GM18505 (cell line): Measurements from ENCODE around the gene RGS13.
A peak's percentile ranks its signal among the peaks of the same experiment; 100 is the strongest.
"Not testable (repeated sequence)": the region's sequence is repeated elsewhere in the genome, so short reads cannot be mapped to it uniquely, and the experiment has no call there.

ENCODE experiments used
- ATAC-seq: cut with Tn5 transposase; IDR thresholded peaks from one replicate; pipeline ENCODE4 v1.9.1; 2021; ENCODE audit not compliant: unreplicated experiment
- POLR2A ChIP-seq: IDR thresholded peaks from 4 replicates; pipeline ENCODE4 v1.6.1; 2011; ENCODE audit warnings: borderline replicate concordance; ENCODE audit not compliant: insufficient read depth, insufficient read length; ENCODE audit errors: extremely low read depth

RGS13 gene

GRCh38 chr1:192678099-192678498, 42.2 kb downstream of the RGS13 start:
- no peak for ATAC-seq
- TF ChIP-seq POLR2A, result no peak

DNA sequence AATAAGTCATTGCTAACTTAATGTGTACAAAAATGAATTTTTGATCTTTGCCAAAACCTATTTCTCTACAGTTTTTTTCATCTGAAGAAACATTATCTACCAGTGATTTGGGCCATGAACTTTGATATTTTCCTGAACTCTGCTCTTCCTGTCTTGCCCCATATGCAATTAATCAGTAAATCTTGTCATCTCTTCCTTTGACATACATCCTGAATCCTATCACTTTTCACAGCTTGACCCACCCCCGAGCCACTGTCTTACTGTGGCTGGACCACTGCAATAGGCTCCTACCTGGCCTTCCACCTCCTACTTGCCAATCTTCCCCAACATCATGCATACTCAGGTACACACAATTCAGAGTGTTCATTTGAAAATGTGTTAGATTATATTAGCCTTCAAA, 46.4 kb downstream of the RGS13 start:
- TF ChIP-seq POLR2A, result no peak
- no peak for ATAC-seq

DNA sequence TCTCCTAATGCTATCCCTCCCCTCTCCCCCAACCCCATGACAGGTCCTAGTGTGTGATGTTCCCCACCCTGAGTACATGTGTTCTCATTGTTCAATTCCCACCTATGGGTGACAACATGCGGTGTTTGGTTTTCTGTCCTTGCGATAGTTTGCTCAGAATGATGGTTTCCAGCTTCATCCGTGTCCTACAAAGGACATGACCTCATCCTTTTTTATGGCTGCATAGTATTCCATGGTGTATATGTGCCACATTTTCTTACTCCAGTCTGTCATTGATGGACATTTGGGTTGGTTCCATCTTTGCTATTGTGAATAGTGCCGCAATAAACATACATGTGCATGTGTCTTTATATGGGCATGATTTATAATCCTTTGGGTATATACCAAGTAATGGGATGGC, 47.1 kb downstream of the RGS13 start:
- not testable (repeated sequence) for ATAC-seq

- no peak for TF ChIP-seq POLR2A
Measured at GRCh38 chr1:192689459-192689858, 53.5 kb downstream of the RGS13 start.

DNA sequence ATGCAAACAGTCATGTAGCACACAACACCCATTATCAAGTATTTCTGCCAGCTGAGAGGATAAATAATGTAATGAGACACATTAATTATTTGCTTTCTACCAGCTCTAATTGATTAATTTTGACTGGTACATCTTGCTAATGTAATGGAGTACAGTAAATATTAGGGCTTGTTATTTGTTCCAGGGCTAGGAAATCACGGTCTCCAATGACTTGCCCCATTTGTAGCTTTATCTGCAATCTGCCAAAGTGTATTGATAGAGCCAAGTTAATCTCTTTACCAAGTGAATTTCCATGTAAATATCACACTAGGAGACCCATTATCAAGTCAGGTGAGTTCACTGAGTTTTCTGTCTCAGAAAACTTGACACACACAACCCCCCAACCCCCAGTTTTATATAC, 55.1 kb downstream of the RGS13 start:
- TF ChIP-seq POLR2A, result no peak
- ATAC-seq, result no peak

More at GRCh38 chr1:192689459-192689858, 53.5 kb downstream of the RGS13 start:
- ATAC-seq, result no peak

DNA sequence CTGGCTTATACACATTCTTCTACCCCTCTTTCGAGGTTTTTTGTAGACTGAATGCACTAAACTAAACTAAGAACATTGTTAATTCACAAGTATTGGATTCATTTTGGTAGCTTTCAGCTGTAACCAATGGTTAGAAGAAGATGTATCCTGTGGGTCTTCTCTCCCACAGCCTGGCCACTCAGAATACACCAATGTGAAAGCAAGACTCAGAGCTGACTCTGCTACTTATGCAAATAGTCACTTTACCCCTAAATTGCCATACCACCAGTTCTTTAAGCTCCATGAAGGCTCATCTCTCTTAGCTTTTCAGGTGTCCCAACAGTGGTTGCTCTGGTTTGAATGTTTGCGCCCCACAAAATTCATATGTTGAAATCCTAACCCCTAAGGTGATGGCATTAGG, 60.1 kb downstream of the RGS13 start:
- TF ChIP-seq POLR2A, result no peak
- ATAC-seq, result no peak

- TF ChIP-seq POLR2A, result no peak
- no peak for ATAC-seq
Measured at GRCh38 chr1:192697771-192698170, 61.8 kb downstream of the RGS13 start.

DNA sequence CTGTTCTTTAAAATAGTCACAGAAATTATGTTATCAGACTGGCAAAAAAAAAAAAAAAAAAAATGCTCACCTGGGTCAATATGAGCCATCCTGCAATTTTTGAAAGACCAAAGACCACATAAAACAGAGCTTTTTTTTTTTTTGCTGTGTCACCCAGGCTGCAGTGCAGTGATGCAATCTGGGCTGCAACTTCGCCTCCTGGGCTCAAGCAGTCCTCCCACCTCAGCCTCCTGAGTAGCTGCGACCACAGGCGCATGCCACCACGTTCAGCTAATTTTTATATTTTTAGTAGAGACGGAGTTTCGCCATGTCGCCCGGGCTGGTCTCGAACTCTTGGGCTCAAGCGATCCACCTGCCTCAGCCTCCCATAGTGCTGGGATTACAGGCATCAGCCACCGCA, 62.8 kb downstream of the RGS13 start:
- no peak for ATAC-seq
- TF ChIP-seq POLR2A, result no peak

DNA sequence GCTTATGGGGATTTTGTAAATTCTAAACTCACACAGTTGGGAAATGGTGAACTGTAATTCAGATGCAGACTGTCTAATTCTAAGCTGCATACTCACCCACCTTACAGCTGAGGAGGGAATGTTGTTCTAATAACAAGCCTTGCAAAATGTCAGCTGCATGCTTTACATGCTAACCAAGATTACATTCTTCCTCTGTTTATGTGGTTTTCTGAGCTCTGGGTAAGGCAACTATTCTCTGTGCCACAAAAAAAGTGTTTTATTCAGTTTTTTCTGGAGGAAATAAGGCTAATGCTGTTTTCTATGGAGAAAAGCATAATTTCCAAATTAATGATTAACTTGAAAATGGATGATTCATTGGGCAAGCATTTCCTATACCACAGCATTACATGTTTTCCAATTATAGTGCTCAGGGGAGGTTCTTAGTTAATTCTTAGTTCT, 64.9 kb downstream of the RGS13 start:
- no peak for TF ChIP-seq POLR2A
- no peak for ATAC-seq

DNA sequence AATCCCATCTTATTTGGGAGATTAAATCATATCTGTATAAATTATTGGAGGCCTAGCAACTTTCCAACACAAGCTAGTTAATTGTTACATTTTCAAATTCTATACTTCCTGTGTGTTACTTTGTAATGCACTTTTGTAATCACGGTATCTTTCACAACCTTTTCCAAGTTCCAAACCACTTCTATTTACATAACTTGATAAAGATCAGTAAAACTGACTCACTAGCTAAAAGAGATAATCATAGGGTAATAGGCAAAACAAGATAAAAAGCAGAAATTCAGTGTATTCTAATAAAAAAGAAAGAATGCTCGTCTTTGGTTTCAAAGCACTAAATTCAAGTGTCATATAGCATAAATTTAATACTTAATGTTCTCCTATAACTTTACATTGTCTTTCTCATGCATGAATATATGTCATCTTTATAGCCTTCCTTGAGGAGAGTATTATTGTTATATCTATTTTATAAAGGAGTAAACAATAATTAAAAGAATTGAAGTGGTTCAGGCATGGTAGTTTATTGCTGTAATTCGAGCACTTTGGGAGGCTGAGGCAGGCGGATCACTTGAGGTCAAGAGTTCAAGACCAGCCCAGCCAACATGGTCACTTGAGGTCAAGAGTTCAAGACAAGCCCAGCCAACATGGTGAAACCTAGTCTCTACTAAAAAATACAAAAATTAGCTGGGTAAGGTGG, 66.4 kb downstream of the RGS13 start:
- ATAC-seq, result no peak
- TF ChIP-seq POLR2A, result no peak

GRCh38 chr1:192703283-192704206, 67.6 kb downstream of the RGS13 start:
- TF ChIP-seq POLR2A, result no peak
- peak; percentile 58 for ATAC-seq

DNA sequence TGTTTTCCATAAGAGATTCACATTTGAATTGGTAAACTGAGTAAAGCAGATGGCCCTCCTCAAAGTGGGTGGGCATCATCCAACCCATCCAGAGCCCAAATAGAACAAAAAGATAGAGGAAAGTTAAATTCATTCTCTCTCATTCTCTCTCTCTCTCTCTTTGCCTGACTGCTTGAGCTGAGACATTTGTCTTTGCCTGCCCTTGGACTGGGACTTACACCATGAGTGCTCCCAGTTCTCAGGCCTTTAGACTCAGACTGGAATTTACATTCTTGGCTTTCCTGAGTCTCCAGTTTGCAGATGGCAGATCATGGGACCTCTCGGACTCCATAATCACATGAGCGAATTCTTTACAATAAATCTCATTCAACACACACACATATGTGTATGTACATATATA, 69.6 kb downstream of the RGS13 start:
- no peak for ATAC-seq
- no peak for TF ChIP-seq POLR2A

DNA sequence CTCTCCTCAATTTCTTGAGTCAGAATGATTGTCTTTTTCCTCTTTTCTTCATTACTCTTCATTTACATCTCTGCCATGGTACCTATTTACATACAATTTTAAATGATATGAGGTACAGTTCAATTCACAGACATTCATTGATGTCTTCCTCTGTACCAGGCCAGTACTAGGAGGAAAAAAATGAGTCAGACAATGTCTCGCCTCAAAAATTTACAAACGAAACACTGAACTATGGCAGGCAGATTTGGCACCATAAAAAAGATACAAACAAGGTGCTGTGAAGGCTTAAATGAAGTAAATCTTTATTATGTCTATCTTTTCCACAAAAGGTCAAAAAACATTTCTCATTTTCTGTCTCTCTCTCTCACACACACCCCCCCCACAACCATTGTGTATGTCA, 71.0 kb downstream of the RGS13 start:
- no peak for TF ChIP-seq POLR2A
- ATAC-seq, result no peak

GRCh38 chr1:192707978-192708547, 72.1 kb downstream of the RGS13 start:
- TF ChIP-seq POLR2A, result no peak
- ATAC-seq, result no peak
